K562 (cell line): ENCODE measurements around the gene OXSM. TPM values are rescaled to one million over a fixed set of nuclear protein-coding genes. Genes with fewer than 3 reads are reported as not detected.
A peak's percentile ranks its signal among the peaks of the same experiment; 100 is the strongest.

Source experiments
- FOS ChIP-seq: IDR thresholded peaks from 3 replicates; pipeline ENCODE4 v1.6.1; 2011; ENCODE audit not compliant: insufficient read length; ENCODE audit errors: extremely low read depth
- MAFG ChIP-seq: fragments of 450-650 bp; conservative IDR thresholded peaks from 2 replicates; pipeline ENCODE4 v1.6.1; 2016; ENCODE audit warnings: missing genetic modification characterization, missing compliant biosample characterization
- MYBL2 ChIP-seq, 2 experiments: fragments of 450-650 bp in 1 of 2; sonication (generic) in 1 of 2; formaldehyde crosslinking in 1 of 2; IDR thresholded peaks; 2 replicates each; pipeline versions ENCODE4 v1.6.1 to v1.8.1; 2017 to 2022; ENCODE audit warnings: borderline replicate concordance in 1 of 2, inconsistent platforms in 1 of 2, low read depth in 1 of 2, mild to moderate bottlenecking in 1 of 2, missing genetic modification reagents in 1 of 2, moderate library complexity in 1 of 2
- SIRT6 ChIP-seq: IDR thresholded peaks from one replicate; pipeline ENCODE4 v1.6.1; 2012; ENCODE audit warnings: low read depth, mild to moderate bottlenecking, control low read depth, inconsistent platforms, low read length, moderate library complexity
- ZNF778 ChIP-seq: fragments of 450-650 bp; formaldehyde crosslinking; IDR thresholded peaks from 2 replicates; pipeline ENCODE4 v1.4.0; 2020; ENCODE audit warnings: mild to moderate bottlenecking, moderate library complexity
- polyA plus RNA-seq, 8 experiments: library from polyadenylated mRNA; depleted of rRNA in 4 of 8; stranded (reverse) in 5 of 8; unstranded in 3 of 8; fragments of >200 nt; fragmentation: Nextera tagmentation in 2 of 8; fragmentation: Illumina TruSeq in 1 of 8; extraction: Ambion mirVana in 2 of 8; extraction: Trizol in 1 of 8; gene quantifications; 2 replicates each; pipeline versions ENCODE4 v1.2.1 to v1.2.3, GENCODE V29; 2011 to 2014; ENCODE audit warnings: inconsistent platforms in 1 of 8, missing spikeins in 1 of 8
- total RNA-seq, 7 experiments: library from RNA; depleted of rRNA in 6 of 7; stranded (reverse); fragments of >200 nt in 6 of 7; fragmentation: Illumina TruSeq in 2 of 7; extraction: Trizol in 2 of 7; gene quantifications; 2 replicates each; pipeline versions ENCODE4 v1.2.1 to v1.2.3, GENCODE V29; 2011 to 2021; ENCODE audit warnings: low replicate concordance in 1 of 7
- TF ChIP-seq, protein P1 (sequence below), 2 experiments: fragments of 450-650 bp; conservative IDR thresholded peaks; 2 replicates each; pipeline ENCODE4 v1.6.1; 2017; ENCODE audit warnings: mild to moderate bottlenecking in 2 of 2, moderate library complexity in 2 of 2
- TF ChIP-seq, protein P2 (sequence below): fragments of 450-650 bp; IDR thresholded peaks from one replicate; pipeline ENCODE4 v1.6.1; 2018; ENCODE audit warnings: mild to moderate bottlenecking, moderate library complexity; ENCODE audit not compliant: partially characterized antibody
- TF ChIP-seq, protein P3 (sequence below): sonication (generic); formaldehyde crosslinking; IDR thresholded peaks from 2 replicates; pipeline ENCODE4 v1.8.0; 2022; ENCODE audit warnings: mild to moderate bottlenecking, missing genetic modification reagents
- TF ChIP-seq, protein P4 (sequence below): sonication (generic); formaldehyde crosslinking; IDR thresholded peaks from 2 replicates; pipeline ENCODE4 v1.9.0; 2022; ENCODE audit warnings: mild to moderate bottlenecking, missing genetic modification reagents
- TF ChIP-seq, protein P5 (sequence below): fragments of 450-650 bp; IDR thresholded peaks from 2 replicates; pipeline ENCODE4 v1.6.1; 2016; ENCODE audit warnings: low read depth

Gene OXSM
- total and polyA plus RNA-seq, 9 of the 15 experiments (the other 6 are each of a cell fraction or from before 2014, with no cell fraction given): 24.0 to 107 (median 34.0) TPM

DNA sequence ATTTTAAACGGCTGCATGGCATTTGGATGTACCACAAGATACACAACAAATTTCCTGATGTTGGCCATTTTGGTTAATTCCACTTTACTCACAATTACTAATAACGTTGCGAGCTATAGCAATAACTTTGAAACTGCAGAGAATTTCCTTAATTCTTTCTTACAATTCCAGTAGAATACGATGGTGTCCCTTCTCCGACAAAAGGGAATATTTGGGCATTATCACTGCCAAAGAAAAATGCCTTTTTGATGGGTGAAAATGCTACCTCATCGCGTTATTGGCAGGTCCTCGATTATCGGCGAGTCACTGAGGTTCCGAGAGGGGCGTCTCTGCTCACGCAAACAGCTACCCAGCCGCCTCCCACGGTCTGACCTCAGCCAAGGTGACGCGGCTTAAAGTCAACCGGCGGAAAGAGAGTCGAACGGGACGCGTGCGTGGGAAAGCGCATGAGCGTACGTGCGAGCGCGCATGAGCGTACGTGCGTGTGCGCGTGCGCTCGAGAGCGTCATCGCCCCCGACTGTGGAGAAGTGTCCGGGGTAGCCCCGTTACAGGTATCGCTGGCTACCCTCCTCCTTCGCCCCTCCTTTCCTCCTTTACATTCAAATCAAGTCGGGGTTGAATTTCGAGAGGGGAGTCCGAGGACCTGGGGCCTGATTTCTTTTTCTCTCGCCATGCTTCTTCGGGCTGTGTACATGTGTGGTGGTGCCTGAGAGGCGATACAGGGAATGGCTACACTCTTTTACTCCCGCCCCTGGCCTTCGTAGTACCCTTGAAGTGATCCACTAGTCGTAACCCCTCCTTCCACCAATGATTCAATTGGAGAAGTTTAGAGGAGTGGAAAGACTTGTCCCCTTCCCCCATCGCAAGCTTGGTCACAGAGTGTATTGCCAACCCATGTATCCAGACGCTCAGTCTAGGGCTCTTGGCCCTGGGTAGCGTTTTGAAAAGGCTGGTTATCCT is at the start of gene OXSM (continued):
- TF ChIP-seq, protein P1, sequence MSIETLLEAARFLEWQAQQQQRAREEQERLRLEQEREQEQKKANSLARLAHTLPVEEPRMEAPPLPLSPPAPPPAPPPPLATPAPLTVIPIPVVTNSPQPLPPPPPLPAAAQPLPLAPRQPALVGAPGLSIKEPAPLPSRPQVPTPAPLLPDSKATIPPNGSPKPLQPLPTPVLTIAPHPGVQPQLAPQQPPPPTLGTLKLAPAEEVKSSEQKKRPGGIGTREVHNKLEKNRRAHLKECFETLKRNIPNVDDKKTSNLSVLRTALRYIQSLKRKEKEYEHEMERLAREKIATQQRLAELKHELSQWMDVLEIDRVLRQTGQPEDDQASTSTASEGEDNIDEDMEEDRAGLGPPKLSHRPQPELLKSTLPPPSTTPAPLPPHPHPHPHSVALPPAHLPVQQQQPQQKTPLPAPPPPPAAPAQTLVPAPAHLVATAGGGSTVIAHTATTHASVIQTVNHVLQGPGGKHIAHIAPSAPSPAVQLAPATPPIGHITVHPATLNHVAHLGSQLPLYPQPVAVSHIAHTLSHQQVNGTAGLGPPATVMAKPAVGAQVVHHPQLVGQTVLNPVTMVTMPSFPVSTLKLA (conservative IDR thresholded peaks at IDR 0.05): peak; percentile 89 to 92
- TF ChIP-seq, protein P2, sequence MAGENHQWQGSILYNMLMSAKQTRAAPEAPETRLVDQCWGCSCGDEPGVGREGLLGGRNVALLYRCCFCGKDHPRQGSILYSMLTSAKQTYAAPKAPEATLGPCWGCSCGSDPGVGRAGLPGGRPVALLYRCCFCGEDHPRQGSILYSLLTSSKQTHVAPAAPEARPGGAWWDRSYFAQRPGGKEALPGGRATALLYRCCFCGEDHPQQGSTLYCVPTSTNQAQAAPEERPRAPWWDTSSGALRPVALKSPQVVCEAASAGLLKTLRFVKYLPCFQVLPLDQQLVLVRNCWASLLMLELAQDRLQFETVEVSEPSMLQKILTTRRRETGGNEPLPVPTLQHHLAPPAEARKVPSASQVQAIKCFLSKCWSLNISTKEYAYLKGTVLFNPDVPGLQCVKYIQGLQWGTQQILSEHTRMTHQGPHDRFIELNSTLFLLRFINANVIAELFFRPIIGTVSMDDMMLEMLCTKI: no peak
- TF ChIP-seq, protein P3, sequence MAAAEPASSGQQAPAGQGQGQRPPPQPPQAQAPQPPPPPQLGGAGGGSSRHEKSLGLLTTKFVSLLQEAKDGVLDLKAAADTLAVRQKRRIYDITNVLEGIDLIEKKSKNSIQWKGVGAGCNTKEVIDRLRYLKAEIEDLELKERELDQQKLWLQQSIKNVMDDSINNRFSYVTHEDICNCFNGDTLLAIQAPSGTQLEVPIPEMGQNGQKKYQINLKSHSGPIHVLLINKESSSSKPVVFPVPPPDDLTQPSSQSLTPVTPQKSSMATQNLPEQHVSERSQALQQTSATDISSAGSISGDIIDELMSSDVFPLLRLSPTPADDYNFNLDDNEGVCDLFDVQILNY (CRISPR knock-in tag): no peak
- TF ChIP-seq SIRT6: no peak
- no peak for TF ChIP-seq FOS
- no peak; the same call in 1 of the 2 replicates for TF ChIP-seq MYBL2 (IDR thresholded peaks at IDR 0.05; ENCODE audit: low read depth)
- no peak for TF ChIP-seq MYBL2 (CRISPR knock-in tag; IDR thresholded peaks at IDR 0.05; ENCODE audit: borderline replicate concordance)
- TF ChIP-seq MAFG (tag): peak; percentile 90
- TF ChIP-seq, protein P4, sequence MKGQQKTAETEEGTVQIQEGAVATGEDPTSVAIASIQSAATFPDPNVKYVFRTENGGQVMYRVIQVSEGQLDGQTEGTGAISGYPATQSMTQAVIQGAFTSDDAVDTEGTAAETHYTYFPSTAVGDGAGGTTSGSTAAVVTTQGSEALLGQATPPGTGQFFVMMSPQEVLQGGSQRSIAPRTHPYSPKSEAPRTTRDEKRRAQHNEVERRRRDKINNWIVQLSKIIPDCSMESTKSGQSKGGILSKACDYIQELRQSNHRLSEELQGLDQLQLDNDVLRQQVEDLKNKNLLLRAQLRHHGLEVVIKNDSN: peak; percentile 46; the same call in 1 of the 2 replicates
- TF ChIP-seq, protein P5, sequence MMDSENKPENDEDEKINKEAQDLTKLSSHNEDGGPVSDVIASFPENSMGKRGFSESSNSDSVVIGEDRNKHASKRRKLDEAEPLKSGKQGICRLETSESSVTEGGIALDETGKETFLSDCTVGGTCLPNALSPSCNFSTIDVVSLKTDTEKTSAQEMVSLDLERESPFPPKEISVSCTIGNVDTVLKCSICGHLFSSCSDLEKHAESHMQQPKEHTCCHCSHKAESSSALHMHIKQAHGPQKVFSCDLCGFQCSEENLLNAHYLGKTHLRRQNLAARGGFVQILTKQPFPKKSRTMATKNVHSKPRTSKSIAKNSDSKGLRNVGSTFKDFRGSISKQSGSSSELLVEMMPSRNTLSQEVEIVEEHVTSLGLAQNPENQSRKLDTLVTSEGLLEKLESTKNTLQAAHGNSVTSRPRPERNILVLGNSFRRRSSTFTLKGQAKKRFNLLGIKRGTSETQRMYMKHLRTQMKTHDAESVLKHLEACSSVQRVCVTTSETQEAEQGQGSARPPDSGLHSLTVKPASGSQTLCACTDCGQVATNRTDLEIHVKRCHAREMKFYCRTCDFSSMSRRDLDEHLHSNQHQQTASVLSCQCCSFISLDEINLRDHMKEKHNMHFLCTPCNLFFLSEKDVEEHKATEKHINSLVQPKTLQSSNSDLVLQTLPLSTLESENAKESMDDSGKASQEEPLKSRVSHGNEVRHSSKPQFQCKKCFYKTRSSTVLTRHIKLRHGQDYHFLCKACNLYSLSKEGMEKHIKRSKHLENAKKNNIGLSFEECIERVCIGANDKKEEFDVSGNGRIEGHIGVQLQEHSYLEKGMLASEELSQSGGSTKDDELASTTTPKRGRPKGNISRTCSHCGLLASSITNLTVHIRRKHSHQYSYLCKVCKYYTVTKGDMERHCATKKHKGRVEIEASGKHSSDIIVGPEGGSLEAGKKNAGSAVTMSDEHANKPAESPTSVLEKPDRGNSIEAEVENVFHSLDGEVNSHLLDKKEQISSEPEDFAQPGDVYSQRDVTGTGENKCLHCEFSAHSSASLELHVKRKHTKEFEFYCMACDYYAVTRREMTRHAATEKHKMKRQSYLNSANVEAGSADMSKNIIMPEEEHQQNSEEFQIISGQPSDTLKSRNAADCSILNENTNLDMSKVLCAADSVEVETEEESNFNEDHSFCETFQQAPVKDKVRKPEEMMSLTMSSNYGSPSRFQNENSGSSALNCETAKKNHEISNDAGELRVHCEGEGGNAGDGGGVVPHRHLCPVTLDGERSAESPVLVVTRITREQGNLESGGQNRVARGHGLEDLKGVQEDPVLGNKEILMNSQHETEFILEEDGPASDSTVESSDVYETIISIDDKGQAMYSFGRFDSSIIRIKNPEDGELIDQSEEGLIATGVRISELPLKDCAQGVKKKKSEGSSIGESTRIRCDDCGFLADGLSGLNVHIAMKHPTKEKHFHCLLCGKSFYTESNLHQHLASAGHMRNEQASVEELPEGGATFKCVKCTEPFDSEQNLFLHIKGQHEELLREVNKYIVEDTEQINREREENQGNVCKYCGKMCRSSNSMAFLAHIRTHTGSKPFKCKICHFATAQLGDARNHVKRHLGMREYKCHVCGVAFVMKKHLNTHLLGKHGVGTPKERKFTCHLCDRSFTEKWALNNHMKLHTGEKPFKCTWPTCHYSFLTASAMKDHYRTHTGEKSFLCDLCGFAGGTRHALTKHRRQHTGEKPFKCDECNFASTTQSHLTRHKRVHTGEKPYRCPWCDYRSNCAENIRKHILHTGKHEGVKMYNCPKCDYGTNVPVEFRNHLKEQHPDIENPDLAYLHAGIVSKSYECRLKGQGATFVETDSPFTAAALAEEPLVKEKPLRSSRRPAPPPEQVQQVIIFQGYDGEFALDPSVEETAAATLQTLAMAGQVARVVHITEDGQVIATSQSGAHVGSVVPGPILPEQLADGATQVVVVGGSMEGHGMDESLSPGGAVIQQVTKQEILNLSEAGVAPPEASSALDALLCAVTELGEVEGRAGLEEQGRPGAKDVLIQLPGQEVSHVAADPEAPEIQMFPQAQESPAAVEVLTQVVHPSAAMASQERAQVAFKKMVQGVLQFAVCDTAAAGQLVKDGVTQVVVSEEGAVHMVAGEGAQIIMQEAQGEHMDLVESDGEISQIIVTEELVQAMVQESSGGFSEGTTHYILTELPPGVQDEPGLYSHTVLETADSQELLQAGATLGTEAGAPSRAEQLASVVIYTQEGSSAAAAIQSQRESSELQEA: no peak
- TF ChIP-seq ZNF778 (CRISPR knock-in tag): no peak
